Uterus (tissue), 2 donors: Measurements from ENCODE around the gene TDRD1.

Experiments used
- CTCF ChIP-seq, 4 experiments: fragments of 200-600 bp in 2 of 4; fragments of 450-650 bp in 2 of 4; sonication (generic) in 2 of 4; IDR thresholded peaks; one replicate each; pipeline ENCODE4 v1.5.1; 2016 to 2019; ENCODE audit warnings: antibody characterized with exemption in 4 of 4, mild to moderate bottlenecking in 2 of 4, moderate library complexity in 1 of 4
- POLR2A ChIP-seq, 2 donors: fragments of 450-650 bp; IDR thresholded peaks; one replicate each; pipeline ENCODE4 v1.6.1; 2016; ENCODE audit warnings: antibody characterized with exemption in 2 of 2, mild to moderate bottlenecking in 1 of 2, moderate library complexity in 1 of 2

- TF ChIP-seq CTCF (IDR thresholded peaks at IDR 0.05) (no peak), POLR2A (IDR thresholded peaks at IDR 0.05) (no peak)
Observed at GRCh38 chr10:114179148-114179547, at the start of gene TDRD1.
